Activated CD4-positive, CD25-positive, alpha-beta regulatory T cell treated with anti-CD3 and anti-CD28 coated beads, Interleukin-2, amount 50 U/mL, for 16 hours (primary cell): ENCODE results near the gene PFKFB4.

Experiments
- DNase-seq: peaks from one replicate; pipeline ENCODE4 v3.0.0-alpha.2; 2020; ENCODE audit warnings: low read depth, low spot score

The PFKFB4 gene

GRCh38 chr3:48585411-48585810 lies 28.8 kb upstream of the PFKFB4 start:
- no peak for DNase-seq

DNA sequence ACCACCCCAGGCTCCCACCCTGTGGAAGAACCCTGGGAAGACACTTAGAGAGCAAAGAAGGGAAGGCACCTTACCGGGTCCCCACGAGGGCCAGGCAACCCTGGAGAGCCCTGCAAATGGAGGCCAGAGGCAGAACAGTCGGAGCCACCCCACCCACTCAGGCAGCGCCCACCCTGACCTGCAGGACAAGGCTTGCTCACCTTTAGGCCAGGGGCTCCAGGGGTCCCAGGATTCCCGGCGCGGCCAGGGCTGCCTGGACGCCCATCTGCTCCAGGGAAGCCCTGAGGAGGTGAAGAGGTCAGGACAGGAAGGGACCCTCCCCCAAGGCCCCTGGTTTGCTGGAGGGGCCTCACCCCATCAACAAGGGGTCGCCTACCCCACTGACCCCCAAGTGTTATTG lies 28.2 kb upstream of the PFKFB4 start:
- DNase-seq: no peak

DNA sequence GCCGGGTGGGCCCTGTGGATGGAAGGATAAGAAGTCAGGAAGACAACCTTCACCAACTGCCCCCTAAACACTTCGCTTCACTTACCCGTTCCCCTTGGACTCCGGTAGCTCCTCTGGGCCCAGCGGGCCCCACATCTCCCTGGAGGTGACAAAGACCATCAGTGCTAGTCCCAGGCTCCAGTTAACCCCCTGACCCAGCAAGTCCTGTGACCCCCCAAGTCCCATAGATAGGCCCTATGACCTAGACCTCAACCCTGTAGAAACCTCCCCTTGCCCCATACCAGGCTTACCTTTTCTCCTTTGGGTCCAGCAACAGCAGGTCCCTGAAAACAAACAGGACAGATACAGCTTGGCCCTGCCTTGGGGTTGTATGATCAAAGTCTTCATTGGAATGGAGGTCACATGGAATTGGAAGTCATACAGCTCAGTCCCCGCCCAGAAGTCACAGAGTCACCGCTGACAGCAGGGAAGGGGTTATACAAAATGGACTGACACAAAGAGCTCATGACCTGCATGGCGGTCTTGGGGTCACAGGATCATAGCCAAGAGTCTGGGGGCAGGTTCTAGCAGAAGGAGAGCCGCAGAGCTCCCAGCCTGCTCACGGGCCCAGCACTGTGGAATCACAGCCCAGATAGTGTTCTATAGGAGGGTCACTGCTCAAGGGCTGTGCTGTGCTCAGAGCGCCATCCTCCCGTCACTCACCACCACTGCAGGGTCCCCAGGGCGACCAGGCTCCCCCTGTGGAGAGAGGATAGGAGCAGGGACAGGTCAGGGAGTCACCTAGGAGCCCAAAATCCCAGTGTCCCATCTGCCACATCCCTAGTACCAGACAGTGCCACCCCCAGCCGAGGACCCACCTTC lies 25.2 kb upstream of the PFKFB4 start:
- DNase-seq: no peak

DNA sequence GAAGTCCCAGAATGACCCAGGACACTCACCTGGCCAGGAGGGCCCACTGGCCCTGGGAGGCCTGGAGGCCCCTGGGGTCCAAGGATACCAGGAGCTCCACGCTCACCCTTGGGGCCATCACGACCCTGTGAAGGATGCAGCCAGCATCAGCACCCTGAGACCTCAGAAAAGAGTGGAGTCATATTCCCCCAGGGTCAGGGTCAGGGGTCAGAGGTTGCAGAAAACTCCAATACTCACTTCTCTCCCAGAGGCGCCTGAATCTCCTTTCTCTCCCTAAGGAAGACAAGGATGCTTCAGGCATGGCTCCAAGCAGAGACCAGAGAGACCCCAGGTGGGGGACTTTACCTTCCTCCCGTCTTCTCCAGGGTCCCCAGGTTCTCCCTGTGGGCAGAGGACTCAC lies 20.0 kb upstream of the PFKFB4 start:
- DNase-seq: no peak

DNA sequence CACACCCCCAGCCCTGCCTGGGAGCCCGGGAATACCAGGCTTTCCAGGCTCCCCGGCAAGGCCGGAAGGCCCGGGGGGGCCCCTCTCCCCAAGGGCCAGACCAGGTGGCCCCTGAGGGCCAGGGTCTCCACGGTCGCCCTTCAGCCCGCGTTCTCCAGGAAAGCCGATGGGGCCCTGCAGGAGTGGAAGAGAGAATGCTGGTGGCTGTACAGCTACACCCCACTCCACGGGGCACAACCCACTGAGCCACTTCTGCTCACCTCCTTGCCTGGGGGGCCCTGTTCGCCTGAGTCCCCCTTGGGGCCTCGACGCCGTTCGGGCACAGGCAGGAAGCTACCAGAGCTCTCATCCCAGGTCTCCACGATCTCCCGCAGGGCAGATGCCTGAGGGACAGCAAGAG lies 18.8 kb upstream of the PFKFB4 start:
- DNase-seq: no peak

DNA sequence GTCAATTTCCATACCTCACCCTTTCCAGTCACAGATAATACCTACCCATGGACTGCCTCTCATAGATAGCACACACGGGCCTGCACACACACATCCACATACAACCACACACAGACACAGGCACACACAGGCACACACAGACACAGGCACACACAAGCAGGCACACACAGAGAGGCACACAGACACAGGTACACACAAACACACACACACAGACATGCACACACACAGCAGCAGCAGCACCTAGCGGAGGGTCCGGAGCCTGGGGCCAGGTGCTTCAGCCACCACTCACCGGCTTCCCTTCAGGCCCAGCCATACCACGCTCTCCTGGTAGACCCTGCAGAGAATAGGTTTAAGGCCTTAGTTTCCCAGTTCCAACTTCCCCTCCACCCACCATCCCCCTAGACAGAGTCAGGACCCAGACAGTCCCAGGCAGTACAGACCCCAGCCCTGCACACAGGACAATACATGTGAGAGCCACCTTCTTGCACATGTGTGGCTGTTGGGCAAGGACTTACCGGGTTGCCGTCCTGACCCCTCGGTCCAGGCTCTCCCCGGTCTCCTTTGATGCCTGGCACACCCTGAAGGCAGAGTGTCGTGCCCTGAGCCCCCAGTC lies 17.5 kb upstream of the PFKFB4 start:
- no peak for DNase-seq

DNA sequence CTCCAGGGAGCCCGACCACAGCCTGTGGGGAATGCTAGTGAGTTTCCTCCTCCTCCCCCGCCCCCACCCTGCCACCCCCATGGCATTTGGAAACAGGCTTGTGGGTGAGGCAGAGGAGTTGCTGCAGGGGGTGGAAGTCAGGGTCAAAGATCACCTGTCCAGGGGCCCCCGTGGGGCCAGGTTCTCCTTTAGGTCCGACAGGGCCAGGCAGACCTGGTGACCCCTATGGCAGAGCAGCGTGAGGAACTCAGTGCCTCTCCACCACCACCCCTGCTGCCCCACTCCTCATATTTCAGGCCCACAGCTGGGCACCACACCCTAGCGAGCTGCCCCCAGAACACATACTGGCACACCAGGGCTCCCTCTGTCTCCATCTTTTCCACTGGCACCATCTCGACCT lies 15.9 kb upstream of the PFKFB4 start:
- DNase-seq: no peak

GRCh38 chr3:48571938-48572337 lies 15.3 kb upstream of the PFKFB4 start:
- no peak for DNase-seq

GRCh38 chr3:48569808-48570450 lies 13.3 kb upstream of the PFKFB4 start:
- no peak for DNase-seq

GRCh38 chr3:48569400-48569799 lies 12.8 kb upstream of the PFKFB4 start:
- DNase-seq: no peak

DNA sequence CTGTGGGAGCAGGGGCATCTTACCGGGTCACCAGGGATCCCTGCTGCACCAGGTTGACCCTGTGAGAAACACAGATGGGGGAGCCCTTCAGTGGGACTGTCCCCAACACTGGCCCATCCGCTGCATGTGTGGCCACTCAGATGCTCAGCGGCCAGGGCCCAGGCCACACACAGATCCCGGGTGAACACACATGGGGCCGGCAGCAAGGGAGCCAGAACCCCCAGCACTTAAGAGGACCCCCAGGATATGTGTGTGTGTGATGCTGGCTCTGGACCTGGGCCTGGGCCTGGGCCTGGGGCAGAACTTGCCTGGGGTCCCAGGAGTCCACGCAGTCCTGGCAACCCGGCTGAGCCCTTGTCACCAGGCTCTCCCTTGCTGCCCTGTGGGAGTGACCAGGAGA lies 11.9 kb upstream of the PFKFB4 start:
- no peak for DNase-seq

- DNase-seq: no peak
Measured at GRCh38 chr3:48567500-48567899, 10.9 kb upstream of the PFKFB4 start.

- DNase-seq: no peak
Measured at GRCh38 chr3:48567090-48567489, 10.5 kb upstream of the PFKFB4 start.

DNA sequence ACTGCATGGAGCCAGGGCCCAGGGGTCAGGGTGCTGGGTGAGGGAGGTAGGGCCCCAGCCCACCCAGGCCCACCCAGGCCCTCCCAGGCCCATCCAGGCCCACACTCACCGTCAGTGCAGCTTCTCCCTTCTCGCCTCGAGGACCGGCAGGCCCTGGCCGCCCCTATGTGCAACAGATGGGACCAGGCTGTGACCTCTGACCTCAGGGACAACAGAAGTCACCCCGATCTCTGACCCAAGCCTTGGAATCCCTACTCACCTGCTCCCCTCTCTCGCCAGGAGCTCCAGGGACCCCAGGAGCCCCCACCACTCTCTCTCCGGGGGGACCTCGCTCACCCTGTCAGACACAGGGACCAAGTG lies 9.8 kb upstream of the PFKFB4 start:
- no peak for DNase-seq

- DNase-seq: no peak
Measured at GRCh38 chr3:48565591-48566400, 9.2 kb upstream of the PFKFB4 start.

GRCh38 chr3:48565186-48565585 lies 8.6 kb upstream of the PFKFB4 start:
- no peak for DNase-seq

DNA sequence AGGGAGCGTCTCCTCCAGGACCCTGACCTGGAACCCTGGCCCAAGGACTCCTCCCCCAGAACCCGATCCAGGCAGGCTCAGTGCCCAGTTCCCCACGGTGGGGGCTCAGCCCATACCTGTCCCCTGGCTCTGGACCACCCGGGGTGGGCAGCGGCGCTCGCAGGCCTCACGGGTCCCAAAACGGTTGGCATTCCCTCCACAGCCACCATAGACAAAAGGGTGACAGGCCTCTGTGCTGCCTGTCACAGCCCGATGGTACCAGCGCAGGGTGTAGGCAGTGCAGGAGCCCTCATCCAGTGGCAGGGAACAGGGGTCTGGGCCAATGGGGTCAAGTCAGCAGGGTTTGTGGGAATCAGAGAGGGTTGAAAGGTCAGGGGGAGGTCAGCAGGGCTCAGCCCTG lies 8.1 kb upstream of the PFKFB4 start:
- no peak for DNase-seq

GRCh38 chr3:48564022-48564421 lies 7.4 kb upstream of the PFKFB4 start:
- DNase-seq: no peak

- no peak for DNase-seq
Measured at GRCh38 chr3:48563382-48563918, 6.8 kb upstream of the PFKFB4 start, which contains the start of gene UCN2. Gene UCN2, minus strand, starts transcription at chr3:48563781. Its CDS starts 657 bp downstream, at chr3:48563124.

DNA sequence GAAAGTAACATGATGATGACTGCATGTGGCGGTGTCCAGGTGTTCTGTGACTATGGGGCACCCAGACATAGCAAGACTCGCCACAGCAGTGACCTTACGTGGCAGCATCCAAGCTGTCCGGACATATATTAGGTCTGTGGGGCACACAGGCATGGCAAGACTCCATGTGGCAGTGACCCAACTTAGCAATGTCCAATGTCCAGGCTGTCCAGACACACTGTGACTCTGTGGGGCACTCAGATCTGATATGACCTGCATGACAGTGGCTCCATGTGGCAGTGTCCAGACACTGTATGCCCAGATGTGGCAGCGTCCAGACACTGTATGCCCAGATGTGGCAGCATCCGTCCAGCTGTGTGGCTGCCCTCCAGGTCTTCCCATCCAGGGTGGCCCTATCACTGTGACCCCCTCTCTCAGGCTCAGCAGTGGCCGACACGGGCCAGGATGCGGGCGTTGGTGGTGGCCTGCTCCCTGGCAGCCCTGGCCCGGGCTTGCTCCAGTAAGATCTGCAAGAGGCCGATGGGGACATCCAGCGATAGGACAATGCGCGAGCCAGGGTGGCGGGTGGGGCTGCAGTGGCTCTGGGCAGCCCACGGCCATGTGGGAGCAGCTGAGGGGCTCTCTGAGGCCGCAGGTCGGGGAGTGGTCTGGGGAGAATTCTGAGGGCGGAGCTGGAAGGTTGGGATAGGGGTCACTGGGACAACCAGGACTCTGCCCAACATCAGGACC lies 5.9 kb upstream of the PFKFB4 start:
- no peak for DNase-seq
